ENCODE data around the gene AIFM3.
"Not testable (repeated sequence)": the region's sequence is repeated elsewhere in the genome, so short reads cannot be mapped to it uniquely, and the experiment has no call there.

AIFM3 gene

GRCh38 chr22:20928573-20928967 lies 38.5 kb upstream of the AIFM3 start:
- Histone ChIP-seq H3K4me3 (no peak overlapping the region), H3K9ac (ENCODE audit: insufficient read length) (no peak overlapping the region), H3K27ac (no peak overlapping the region), H3K9me3 (ENCODE audit: low read depth, low read length) (no peaks in the 10 kb centered on the region), H3K36me3 (ENCODE audit: insufficient read depth, low read length) (peaks cover 9% of the 10 kb centered on the region)
- TF ChIP-seq EZH2 (IDR thresholded peaks at IDR 0.05) (no peak), FOXP2 (optimal IDR thresholded peaks at IDR 0.05; ENCODE audit: control extremely low read depth, extremely low read length, insufficient read depth) (no peak), POLR2AphosphoS5 (IDR thresholded peaks at IDR 0.05; ENCODE audit: borderline replicate concordance, low read depth, low read length) (no peak)
- DNase-seq (ENCODE audit: low read depth, low spot score), result no peak

GRCh38 chr22:20930004-20930403 lies 37.1 kb upstream of the AIFM3 start:
- peaks cover 23% of the 10 kb centered on the region for H3K36me3 ChIP-seq (ENCODE audit: insufficient read depth, low read length)

GRCh38 chr22:20930435-20930834 lies 36.6 kb upstream of the AIFM3 start:
- not testable (repeated sequence) for H3K27ac ChIP-seq; DNase-seq (ENCODE audit: low read depth, low spot score); H3K4me3 ChIP-seq; H3K9ac ChIP-seq (ENCODE audit: insufficient read length); H3K9me3 ChIP-seq (ENCODE audit: low read depth, low read length)
- peaks cover 25% of the 10 kb centered on the region for H3K36me3 ChIP-seq (ENCODE audit: insufficient read depth, low read length)

More at GRCh38 chr22:20930004-20930403, 37.1 kb upstream of the AIFM3 start:
- no peak overlapping the region for H3K9ac ChIP-seq (ENCODE audit: insufficient read length)
- TF ChIP-seq POLR2AphosphoS5 (IDR thresholded peaks at IDR 0.05; ENCODE audit: borderline replicate concordance, low read depth, low read length) (no peak), EZH2 (IDR thresholded peaks at IDR 0.05) (no peak), FOXP2 (optimal IDR thresholded peaks at IDR 0.05; ENCODE audit: control extremely low read depth, extremely low read length, insufficient read depth) (no peak)
- H3K9me3 ChIP-seq (ENCODE audit: low read depth, low read length), result no peaks in the 10 kb centered on the region
- no peak for DNase-seq (ENCODE audit: low read depth, low spot score)
- no peak overlapping the region for H3K4me3 ChIP-seq
- no peak overlapping the region for H3K27ac ChIP-seq

GRCh38 chr22:20931126-20931654 lies 35.9 kb upstream of the AIFM3 start:
- TF ChIP-seq EZH2 (IDR thresholded peaks at IDR 0.05), result no peak
- TF ChIP-seq FOXP2 (optimal IDR thresholded peaks at IDR 0.05; ENCODE audit: control extremely low read depth, extremely low read length, insufficient read depth), result no peak
- no peak for TF ChIP-seq POLR2AphosphoS5 (IDR thresholded peaks at IDR 0.05; ENCODE audit: borderline replicate concordance, low read depth, low read length)
- H3K9ac ChIP-seq (ENCODE audit: insufficient read length), result no peak overlapping the region
- H3K4me3 ChIP-seq, result no peak overlapping the region
- no peaks in the 10 kb centered on the region for H3K9me3 ChIP-seq (ENCODE audit: low read depth, low read length)
- no peak for DNase-seq (ENCODE audit: low read depth, low spot score)
- H3K27ac ChIP-seq, result no peak overlapping the region
- H3K36me3 ChIP-seq (ENCODE audit: insufficient read depth, low read length), result peaks cover 24% of the 10 kb centered on the region

- TF ChIP-seq FOXP2 (optimal IDR thresholded peaks at IDR 0.05; ENCODE audit: control extremely low read depth, extremely low read length, insufficient read depth) (no peak), POLR2AphosphoS5 (IDR thresholded peaks at IDR 0.05; ENCODE audit: borderline replicate concordance, low read depth, low read length) (no peak), EZH2 (IDR thresholded peaks at IDR 0.05) (no peak)
- H3K36me3 ChIP-seq (ENCODE audit: insufficient read depth, low read length), result peaks cover 40% of the 10 kb centered on the region
These were observed 33.1 kb upstream of the AIFM3 start for GRCh38 chr22:20933910-20934309.

GRCh38 chr22:20935049-20935448 lies 32.0 kb upstream of the AIFM3 start:
- peaks cover 40% of the 10 kb centered on the region for H3K36me3 ChIP-seq (ENCODE audit: insufficient read depth, low read length)
- not testable (repeated sequence) for H3K27ac ChIP-seq; DNase-seq (ENCODE audit: low read depth, low spot score); H3K4me3 ChIP-seq; H3K9ac ChIP-seq (ENCODE audit: insufficient read length); H3K9me3 ChIP-seq (ENCODE audit: low read depth, low read length)

More at GRCh38 chr22:20933910-20934309, 33.1 kb upstream of the AIFM3 start:
- no peak overlapping the region for H3K4me3 ChIP-seq
- H3K9ac ChIP-seq (ENCODE audit: insufficient read length), result no peak overlapping the region
- no peak overlapping the region for H3K27ac ChIP-seq
- DNase-seq (ENCODE audit: low read depth, low spot score), result no peak
- no peaks in the 10 kb centered on the region for H3K9me3 ChIP-seq (ENCODE audit: low read depth, low read length)

GRCh38 chr22:20935780-20936539 lies 31.1 kb upstream of the AIFM3 start:
- DNase-seq (ENCODE audit: low read depth, low spot score); H3K9me3 ChIP-seq (ENCODE audit: low read depth, low read length); H3K4me3 ChIP-seq; H3K27ac ChIP-seq; H3K9ac ChIP-seq (ENCODE audit: insufficient read length): not testable (repeated sequence)
- H3K36me3 ChIP-seq (ENCODE audit: insufficient read depth, low read length), result peaks cover 44% of the 10 kb centered on the region

GRCh38 chr22:20937031-20937793 lies 29.8 kb upstream of the AIFM3 start:
- Histone ChIP-seq H3K36me3 (ENCODE audit: insufficient read depth, low read length) (peaks cover 52% of the 10 kb centered on the region), H3K9me3 (ENCODE audit: low read depth, low read length) (no peaks in the 10 kb centered on the region), H3K4me3 (no peak overlapping the region), H3K27ac (no peak overlapping the region), H3K9ac (ENCODE audit: insufficient read length) (no peak overlapping the region)
- DNase-seq (ENCODE audit: low read depth, low spot score), result no peak
- TF ChIP-seq FOXP2 (optimal IDR thresholded peaks at IDR 0.05; ENCODE audit: control extremely low read depth, extremely low read length, insufficient read depth), result no peak
- TF ChIP-seq EZH2 (IDR thresholded peaks at IDR 0.05), result no peak
- TF ChIP-seq POLR2AphosphoS5 (IDR thresholded peaks at IDR 0.05; ENCODE audit: borderline replicate concordance, low read depth, low read length), result no peak
